Endodermal cell (in vitro differentiated cells): Measurements from ENCODE around the gene STOX2. TPM values are rescaled to one million over a fixed set of nuclear protein-coding genes. Genes with fewer than 3 reads are reported as not detected.

Source experiments
- DNase-seq: peaks from one replicate; pipeline ENCODE4 v3.0.0-alpha.2; 2017
- H3K27ac ChIP-seq: 2 replicates; pipeline ENCODE4 v1.5.1; 2013; ENCODE audit warnings: mild to moderate bottlenecking, low read depth, low read length, moderate library complexity
- H3K27me3 ChIP-seq: 2 replicates; pipeline ENCODE4 v1.6.1; 2013; ENCODE audit warnings: mild to moderate bottlenecking, low read length, moderate library complexity; ENCODE audit not compliant: insufficient read depth, control insufficient read depth, poor library complexity, severe bottlenecking
- H3K36me3 ChIP-seq: 2 replicates; pipeline ENCODE4 v1.7.0; 2013; ENCODE audit warnings: mild to moderate bottlenecking, low read length, moderate library complexity; ENCODE audit not compliant: control insufficient read depth, insufficient read depth
- H3K4me1 ChIP-seq: one replicate; pipeline ENCODE4 v1.7.0; 2013; ENCODE audit warnings: low read length; ENCODE audit not compliant: control insufficient read depth, insufficient read depth
- H3K4me3 ChIP-seq: 2 replicates; pipeline ENCODE4 v1.5.1; 2013; ENCODE audit warnings: mild to moderate bottlenecking, low read length, moderate library complexity
- H3K9ac ChIP-seq: 2 replicates; pipeline ENCODE4 v1.6.1; 2013; ENCODE audit warnings: mild to moderate bottlenecking, low read length, moderate library complexity; ENCODE audit not compliant: poor library complexity, severe bottlenecking; ENCODE audit errors: extremely low read depth
- H3K9me3 ChIP-seq: 2 replicates; pipeline ENCODE4 v1.6.1; 2013; ENCODE audit warnings: mild to moderate bottlenecking, low read length, moderate library complexity; ENCODE audit not compliant: control insufficient read depth
- H3K27ac Mint-ChIP-seq: 2 replicates; pipeline ENCODE4 v1.8.0; 2020; ENCODE audit warnings: mixed read lengths
- H3K27me3 Mint-ChIP-seq: 2 replicates; pipeline ENCODE4 v1.8.0; 2021; ENCODE audit warnings: mild to moderate bottlenecking, mixed read lengths; ENCODE audit not compliant: insufficient read depth
- H3K36me3 Mint-ChIP-seq: 2 replicates; pipeline ENCODE4 v1.8.0; 2020; ENCODE audit warnings: low read depth, mixed read lengths
- H3K4me1 Mint-ChIP-seq: 2 replicates; pipeline ENCODE4 v1.8.0; 2020; ENCODE audit warnings: mixed read lengths
- H3K4me3 Mint-ChIP-seq: 2 replicates; pipeline ENCODE4 v1.8.0; 2020; ENCODE audit warnings: mild to moderate bottlenecking, moderate library complexity, mixed read lengths
- H3K9me3 Mint-ChIP-seq: 2 replicates; pipeline ENCODE4 v1.8.0; 2020; ENCODE audit warnings: mild to moderate bottlenecking, mixed read lengths
- CTCF ChIP-seq: fragments of 200-600 bp; sonication (generic); conservative IDR thresholded peaks from 2 replicates; pipeline ENCODE4 v1.5.0; 2021; ENCODE audit warnings: antibody characterized with exemption, mild to moderate bottlenecking
- WGBS, 2 experiments: methylation state at CpG; one replicate each; pipeline versions ENCODE4 v1.1.5 to v1.1.7; 2013; ENCODE audit warnings: missing lambda C conversion rate in 2 of 2, mixed read lengths in 1 of 2; ENCODE audit not compliant: insufficient coverage in 1 of 2, insufficient read length in 1 of 2; 5-methylcytosine and 5-hydroxymethylcytosine counted together
- total RNA-seq, 2 donors: library from RNA; stranded (reverse); fragmentation: NEBNext Ultra II Directional in 1 of 2; extraction: Animal tissue kit (Norgen Biotek cat#: 25700) in 1 of 2; gene quantifications; 2 replicates in 1 of 2; 3 replicates in 1 of 2; pipeline ENCODE4 v1.2.1, GENCODE V29; 2021

Gene STOX2
- total RNA-seq, 2 donors from 2014 or later = 8.5 to 13.1 TPM

DNA sequence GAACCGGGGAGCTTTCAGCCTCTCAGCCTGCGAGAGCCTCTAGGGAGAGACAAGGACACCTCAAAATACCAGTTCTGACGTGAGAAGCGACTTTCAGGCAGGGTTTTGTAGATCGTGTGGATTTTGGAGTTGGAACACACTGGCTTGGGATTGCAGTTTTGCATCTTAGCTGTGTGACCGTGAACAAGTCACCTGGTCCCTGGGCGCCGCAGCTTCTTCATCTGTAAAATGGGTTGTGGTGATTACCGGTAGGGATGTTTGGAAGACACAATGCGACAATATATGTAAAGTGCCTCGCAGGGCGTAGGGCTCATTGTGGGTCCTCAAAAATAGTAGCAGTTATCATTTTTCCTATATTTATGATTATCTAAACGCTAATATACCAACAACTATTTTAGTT, 43.7 kb upstream of the STOX2 start:
- WGBS, 2 experiments = 91 to 95% methylated on average over 5 to 13 of the region's 13 CpGs
- Histone ChIP-seq H3K4me1 (peaks cover 11% of the 10 kb centered on the region), H3K27me3 (no peaks in the 10 kb centered on the region), H3K9me3 (no peaks in the 10 kb centered on the region), H3K27ac (no peak overlapping the region), H3K9ac (no peak overlapping the region), H3K4me3 (peak overlapping the region; percentile 47), H3K36me3 (no peaks in the 10 kb centered on the region)
- peak overlapping the region; percentile 50 for H3K27ac Mint-ChIP-seq
- peaks cover 2% of the 10 kb centered on the region for H3K9me3 Mint-ChIP-seq
- no peaks in the 10 kb centered on the region for H3K36me3 Mint-ChIP-seq
- peaks cover 4% of the 10 kb centered on the region for H3K4me1 Mint-ChIP-seq
- no peak for TF ChIP-seq CTCF
- H3K4me3 Mint-ChIP-seq = no peak overlapping the region
- peaks cover 7% of the 10 kb centered on the region for H3K27me3 Mint-ChIP-seq
- DNase-seq = no peak

DNA sequence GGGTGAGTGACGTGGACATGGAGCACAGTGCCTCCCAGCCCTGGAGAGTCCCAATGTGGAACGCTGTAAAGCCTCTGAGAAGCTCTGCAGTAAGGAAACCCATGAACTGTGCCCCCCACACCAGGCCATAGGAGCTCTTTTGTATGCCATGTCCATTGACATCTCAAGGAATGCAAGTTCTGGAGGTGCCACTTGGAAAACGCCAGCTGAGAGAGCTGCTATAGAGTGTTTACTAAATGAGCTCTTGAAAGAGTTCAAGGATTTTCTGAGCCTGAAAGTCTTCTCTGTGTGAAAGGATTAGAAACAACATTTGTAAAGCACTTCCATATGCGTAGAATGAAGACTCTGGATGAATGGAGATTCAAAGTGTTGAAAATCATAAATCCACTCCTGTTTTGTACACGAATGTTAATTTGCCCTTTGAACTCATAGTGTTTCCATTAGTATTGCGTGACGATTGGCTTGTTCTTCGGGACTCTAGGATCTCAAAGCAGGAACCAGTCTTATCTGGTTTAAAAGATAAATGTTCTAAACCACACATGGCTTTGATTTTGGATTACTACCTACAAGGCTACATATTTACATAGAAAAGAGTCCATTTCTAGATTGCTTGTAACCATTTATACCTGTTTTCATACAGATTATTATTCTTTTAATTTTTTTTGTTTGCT, 41.8 kb upstream of the STOX2 start:
- H3K4me3 Mint-ChIP-seq = no peak overlapping the region
- H3K36me3 ChIP-seq = no peaks in the 10 kb centered on the region
- WGBS, 2 experiments = 95 to 96% methylated on average over 8 of the region's 8 CpGs

DNA sequence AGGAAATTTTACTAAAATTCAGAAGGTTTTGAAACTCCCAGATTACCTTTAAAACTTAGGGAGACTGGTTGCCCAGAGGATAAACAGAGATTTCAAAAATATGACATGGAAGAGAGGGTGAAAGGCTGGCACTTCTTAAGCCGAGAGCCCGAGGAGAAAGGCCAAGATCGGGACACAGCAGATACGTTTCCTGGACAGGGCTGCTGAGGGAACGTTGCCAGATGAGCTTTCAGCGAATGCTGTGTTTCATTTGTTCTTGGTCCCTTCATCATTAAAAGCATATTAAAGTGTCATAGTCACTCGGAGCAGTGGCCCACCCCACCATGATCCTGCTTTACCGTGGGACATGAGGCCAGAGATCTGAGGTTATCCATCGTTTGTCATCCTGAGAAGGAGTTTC, 37.9 kb upstream of the STOX2 start:
- peaks cover 10% of the 10 kb centered on the region for H3K27me3 Mint-ChIP-seq
- H3K27ac ChIP-seq = no peak overlapping the region
- no peak overlapping the region for H3K27ac Mint-ChIP-seq
- H3K9ac ChIP-seq = no peak overlapping the region
- WGBS, 2 experiments = 89 to 99% methylated on average over 9 of the region's 9 CpGs
- H3K9me3 ChIP-seq = no peaks in the 10 kb centered on the region
- H3K4me1 Mint-ChIP-seq = no peaks in the 10 kb centered on the region
- H3K9me3 Mint-ChIP-seq = no peaks in the 10 kb centered on the region
- no peaks in the 10 kb centered on the region for H3K27me3 ChIP-seq
- TF ChIP-seq CTCF = no peak
- H3K4me1 ChIP-seq = no peaks in the 10 kb centered on the region
- H3K36me3 ChIP-seq = no peaks in the 10 kb centered on the region
- H3K4me3 Mint-ChIP-seq = no peak overlapping the region
- H3K36me3 Mint-ChIP-seq = no peaks in the 10 kb centered on the region
- H3K4me3 ChIP-seq = no peak overlapping the region
- DNase-seq = no peak

More for the DNA sequence above, 41.8 kb upstream of the STOX2 start:
- no peaks in the 10 kb centered on the region for H3K9me3 ChIP-seq
- Mint-ChIP-seq H3K27ac (no peak overlapping the region), H3K4me1 (peaks cover 2% of the 10 kb centered on the region), H3K9me3 (peaks cover 2% of the 10 kb centered on the region), H3K36me3 (no peaks in the 10 kb centered on the region), H3K27me3 (peaks cover 11% of the 10 kb centered on the region)
- no peak overlapping the region for H3K4me3 ChIP-seq
- TF ChIP-seq CTCF = no peak
- no peak overlapping the region for H3K9ac ChIP-seq
- no peaks in the 10 kb centered on the region for H3K27me3 ChIP-seq
- H3K27ac ChIP-seq = no peak overlapping the region
- peaks cover 6% of the 10 kb centered on the region for H3K4me1 ChIP-seq
- DNase-seq = no peak
